LNCaP clone FGC (cell line): ENCODE data around the gene TRIM69.
"Not testable (repeated sequence)": the region's sequence is repeated elsewhere in the genome, so short reads cannot be mapped to it uniquely, and the experiment has no call there.

Experiments
- DNase-seq: peaks from one replicate; pipeline ENCODE4 v3.0.0-alpha.2; 2011; ENCODE audit warnings: low read depth
- H3K4me3 ChIP-seq: 2 replicates; pipeline ENCODE4 v1.5.1; 2011; ENCODE audit warnings: mild to moderate bottlenecking, low read depth, low read length, control low read depth
- TF ChIP-seq, protein P1 (sequence below): IDR thresholded peaks from 2 replicates; pipeline ENCODE4 v1.5.1; 2012; ENCODE audit warnings: mild to moderate bottlenecking; ENCODE audit not compliant: control insufficient read depth, insufficient read depth; ENCODE audit errors: extremely low read depth

TRIM69 gene, protein sequence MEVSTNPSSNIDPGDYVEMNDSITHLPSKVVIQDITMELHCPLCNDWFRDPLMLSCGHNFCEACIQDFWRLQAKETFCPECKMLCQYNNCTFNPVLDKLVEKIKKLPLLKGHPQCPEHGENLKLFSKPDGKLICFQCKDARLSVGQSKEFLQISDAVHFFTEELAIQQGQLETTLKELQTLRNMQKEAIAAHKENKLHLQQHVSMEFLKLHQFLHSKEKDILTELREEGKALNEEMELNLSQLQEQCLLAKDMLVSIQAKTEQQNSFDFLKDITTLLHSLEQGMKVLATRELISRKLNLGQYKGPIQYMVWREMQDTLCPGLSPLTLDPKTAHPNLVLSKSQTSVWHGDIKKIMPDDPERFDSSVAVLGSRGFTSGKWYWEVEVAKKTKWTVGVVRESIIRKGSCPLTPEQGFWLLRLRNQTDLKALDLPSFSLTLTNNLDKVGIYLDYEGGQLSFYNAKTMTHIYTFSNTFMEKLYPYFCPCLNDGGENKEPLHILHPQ

DNA sequence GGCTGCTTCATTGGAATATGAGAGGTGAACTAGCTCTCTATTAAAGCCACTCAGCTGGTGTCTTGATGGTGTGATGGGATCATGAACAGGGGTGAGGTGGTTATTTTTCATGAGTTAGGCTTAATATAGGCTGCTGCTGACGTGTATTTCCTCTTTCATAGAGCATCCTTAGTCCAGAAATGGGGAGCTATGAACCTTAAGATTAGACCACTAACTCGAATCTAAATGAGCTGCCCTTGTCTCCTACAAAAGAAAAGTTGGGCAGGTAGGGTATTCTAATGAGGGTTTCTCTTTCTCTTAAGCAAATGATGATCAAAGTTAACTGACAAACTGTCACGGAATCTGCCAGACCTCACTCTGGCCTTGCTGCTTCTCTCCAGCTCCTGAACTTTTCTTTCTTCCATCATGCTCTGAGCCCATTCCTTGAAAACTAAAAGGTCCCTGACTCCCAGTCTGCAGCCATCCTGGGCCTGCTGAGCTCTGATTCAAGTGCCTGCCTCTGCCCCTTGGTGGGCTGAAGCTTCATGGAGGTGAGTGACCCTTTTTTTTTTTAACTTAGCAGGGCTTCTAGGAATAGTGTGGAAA lies at the start of gene TRIM69:
TSS of gene TRIM69 (plus strand) at position 348 of the 585 bp plus-strand sequence. CDS start at position 525, 177 bp downstream.
- H3K4me3 ChIP-seq: no peak within 1 kb of the TSS
- TF ChIP-seq, protein P1, sequence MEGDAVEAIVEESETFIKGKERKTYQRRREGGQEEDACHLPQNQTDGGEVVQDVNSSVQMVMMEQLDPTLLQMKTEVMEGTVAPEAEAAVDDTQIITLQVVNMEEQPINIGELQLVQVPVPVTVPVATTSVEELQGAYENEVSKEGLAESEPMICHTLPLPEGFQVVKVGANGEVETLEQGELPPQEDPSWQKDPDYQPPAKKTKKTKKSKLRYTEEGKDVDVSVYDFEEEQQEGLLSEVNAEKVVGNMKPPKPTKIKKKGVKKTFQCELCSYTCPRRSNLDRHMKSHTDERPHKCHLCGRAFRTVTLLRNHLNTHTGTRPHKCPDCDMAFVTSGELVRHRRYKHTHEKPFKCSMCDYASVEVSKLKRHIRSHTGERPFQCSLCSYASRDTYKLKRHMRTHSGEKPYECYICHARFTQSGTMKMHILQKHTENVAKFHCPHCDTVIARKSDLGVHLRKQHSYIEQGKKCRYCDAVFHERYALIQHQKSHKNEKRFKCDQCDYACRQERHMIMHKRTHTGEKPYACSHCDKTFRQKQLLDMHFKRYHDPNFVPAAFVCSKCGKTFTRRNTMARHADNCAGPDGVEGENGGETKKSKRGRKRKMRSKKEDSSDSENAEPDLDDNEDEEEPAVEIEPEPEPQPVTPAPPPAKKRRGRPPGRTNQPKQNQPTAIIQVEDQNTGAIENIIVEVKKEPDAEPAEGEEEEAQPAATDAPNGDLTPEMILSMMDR: no peak
- DNase-seq: no peak

DNA sequence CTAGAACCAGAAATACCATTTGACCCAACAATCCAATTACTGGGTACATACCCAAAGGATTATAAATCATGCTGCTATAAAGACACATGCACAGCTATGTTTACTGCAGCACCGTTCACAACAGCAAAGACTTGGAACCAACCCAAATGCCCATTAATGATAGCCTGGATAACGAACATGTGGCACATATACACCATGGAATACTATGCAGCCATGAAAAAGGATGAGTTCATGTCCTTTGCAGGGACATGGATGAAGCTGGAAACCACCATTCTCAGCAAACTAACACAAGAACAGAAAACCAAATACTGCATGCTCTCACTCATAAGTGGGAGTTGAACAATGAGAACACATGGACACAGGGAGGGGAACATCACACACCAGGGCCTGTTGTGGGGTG lies 47.0 kb upstream of the TRIM69 start:
- not testable (repeated sequence) for DNase-seq

DNA sequence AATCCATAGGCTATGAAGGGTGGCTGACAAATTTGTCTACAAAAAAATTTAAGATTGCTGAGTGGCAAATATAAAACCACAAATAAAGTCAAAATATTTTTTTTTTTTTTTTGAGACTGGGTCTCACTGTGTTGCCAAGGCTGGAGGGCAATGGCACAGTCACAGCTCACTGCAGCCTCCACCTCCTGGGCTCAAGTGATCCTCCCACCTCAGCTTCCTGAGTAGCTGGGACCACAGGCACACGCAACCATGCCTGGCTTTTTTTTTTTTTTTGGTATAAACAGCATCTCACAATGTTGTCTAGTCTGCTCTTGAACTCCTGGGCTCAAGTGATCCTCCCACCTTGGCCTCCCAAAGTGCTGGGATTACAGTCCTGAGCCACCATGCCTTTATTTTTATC lies 46.1 kb upstream of the TRIM69 start:
- H3K4me3 ChIP-seq, DNase-seq: not testable (repeated sequence)

More for the DNA sequence above, 47.0 kb upstream of the TRIM69 start:
- H3K4me3 ChIP-seq: not testable (repeated sequence)

DNA sequence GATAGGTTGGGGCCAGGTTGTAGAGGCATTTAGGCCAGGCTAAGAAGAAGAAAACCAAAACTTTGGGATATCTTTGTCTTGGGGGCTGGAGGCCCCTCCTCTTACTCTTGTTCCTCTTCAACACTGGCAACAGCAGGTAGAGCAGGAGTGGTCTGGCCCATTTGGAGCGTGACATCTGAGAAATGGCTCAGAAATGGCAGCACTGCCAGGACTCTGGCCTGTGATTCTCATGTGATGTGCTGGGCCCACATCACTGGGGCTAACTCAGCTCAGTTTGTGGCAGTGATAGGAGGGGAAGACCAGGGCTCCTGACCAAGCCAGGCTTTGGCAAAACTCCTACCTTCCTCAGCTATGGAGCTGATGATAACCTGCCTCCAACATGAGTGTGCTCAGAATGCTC lies 43.7 kb upstream of the TRIM69 start:
- DNase-seq: no peak
- TF ChIP-seq, protein P1: no peak
- H3K4me3 ChIP-seq: no peak overlapping the region

DNA sequence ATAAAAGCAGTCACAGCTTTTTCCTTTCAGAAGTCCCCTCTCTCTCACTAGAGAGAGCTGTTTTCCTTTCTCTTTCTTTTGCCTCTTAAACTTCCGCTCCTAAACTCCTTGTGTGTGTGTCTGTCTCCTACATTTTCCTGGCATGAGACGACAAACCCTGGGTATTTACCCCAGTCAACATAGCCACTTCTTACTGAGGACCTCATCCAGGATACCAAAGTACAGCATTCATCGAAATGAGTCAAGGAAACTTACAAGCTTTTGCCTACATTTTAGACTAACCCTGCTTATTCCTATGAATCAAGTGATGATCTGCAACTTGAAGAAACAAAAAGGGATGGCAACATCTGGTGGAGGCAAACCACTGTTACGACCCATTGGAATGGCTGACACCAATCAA lies 41.9 kb upstream of the TRIM69 start:
- TF ChIP-seq, protein P1: no peak
- no peak overlapping the region for H3K4me3 ChIP-seq

DNA sequence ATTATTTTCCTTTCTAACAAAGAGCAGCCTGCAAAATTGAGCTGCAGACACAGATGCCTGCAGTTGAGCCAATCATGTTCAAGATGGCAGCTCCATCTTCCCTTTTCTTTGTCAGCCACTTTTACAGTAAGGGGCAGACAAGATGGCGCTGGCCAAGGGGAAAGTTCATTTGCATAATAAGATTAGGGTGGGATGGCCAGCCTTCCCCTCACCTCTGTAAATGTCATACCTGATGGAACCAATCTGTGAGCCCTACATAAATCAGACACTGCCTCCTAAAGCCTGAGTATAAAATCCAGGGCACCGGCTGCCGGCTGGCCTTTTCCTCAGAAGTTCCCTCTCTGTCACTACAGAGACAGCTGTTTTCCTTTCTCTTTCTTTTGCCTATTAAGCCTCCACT lies 41.0 kb upstream of the TRIM69 start:
- TF ChIP-seq, protein P1: no peak
- H3K4me3 ChIP-seq: no peak overlapping the region
- no peak for DNase-seq

More for the DNA sequence above, 41.9 kb upstream of the TRIM69 start:
- DNase-seq: no peak

DNA sequence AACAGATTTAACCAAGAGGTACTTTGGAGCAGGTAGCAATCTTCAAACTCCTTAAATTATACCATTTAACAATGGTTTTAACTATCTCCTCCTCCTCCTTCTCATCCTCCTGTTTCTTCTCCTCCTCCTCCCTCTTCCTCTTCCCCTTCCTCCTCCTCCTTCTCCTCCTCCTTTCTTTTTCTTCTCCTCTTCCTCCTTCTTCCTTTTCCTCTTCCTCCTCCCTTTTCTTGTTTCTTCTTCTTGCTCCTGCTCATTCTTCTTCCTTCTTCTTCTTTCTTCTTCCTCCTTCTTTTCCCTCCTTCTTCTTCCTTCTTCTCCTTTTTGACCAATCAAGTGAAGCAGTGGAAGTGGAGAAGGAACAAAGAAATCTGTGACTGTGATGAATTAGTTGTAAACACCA lies 39.3 kb upstream of the TRIM69 start:
- no peak for DNase-seq
- no peak overlapping the region for H3K4me3 ChIP-seq
- TF ChIP-seq, protein P1: no peak

DNA sequence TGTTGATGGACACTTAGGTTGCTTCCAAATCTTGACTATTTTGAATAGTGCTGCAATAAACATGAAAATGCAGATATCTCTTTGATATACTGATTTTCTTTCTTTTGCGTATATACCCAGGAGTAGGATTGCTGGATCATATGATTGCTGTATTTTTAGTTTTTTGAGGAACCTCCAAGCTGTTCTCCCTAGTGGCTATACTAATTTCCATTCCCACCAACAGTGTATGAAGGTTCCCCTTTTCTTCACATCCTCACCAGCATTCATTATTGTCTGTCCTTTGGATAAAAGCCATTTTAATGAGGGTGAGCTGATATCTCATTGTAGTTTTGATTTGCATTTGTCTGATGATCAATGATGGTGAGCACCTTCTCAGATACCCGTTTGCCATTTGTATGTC lies 37.7 kb upstream of the TRIM69 start:
- H3K4me3 ChIP-seq: no peak overlapping the region
- TF ChIP-seq, protein P1: no peak
- DNase-seq: no peak

DNA sequence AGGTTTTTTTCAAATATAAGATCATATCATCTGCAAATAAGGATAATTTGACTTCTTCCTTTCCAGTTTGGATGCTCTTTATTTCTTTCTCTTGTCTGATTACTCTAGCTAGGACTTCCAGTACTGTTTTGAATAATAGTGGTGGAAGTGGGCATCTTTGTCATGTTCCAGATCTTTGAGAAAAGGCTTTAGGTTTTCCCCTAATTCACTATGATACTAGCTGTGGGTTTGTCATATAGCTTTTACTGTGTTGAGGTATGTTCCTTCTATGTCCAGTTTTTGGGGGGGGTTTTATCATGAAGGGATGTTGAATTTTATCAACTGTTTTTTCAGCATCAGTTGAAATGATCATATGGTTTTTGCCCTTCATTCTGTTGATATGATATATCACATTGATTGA lies 35.7 kb upstream of the TRIM69 start:
- H3K4me3 ChIP-seq, DNase-seq: not testable (repeated sequence)
